HG03558 (cell line): ENCODE measurements around the gene PKMYT1.

Experiments used
- ATAC-seq: cut with Tn5 transposase; IDR thresholded peaks from one replicate; pipeline ENCODE4 v1.9.1; 2021; ENCODE audit warnings: moderate number of reproducible peaks; ENCODE audit not compliant: unreplicated experiment; ENCODE audit errors: extremely low read depth

PKMYT1 gene

GRCh38 chr16:2980227-2981176 is at the start of gene PKMYT1:
Gene PKMYT1, minus strand, starts transcription at chr16:2980446. Its CDS starts 789 bp downstream, at chr16:2979657.
- peak; percentile 40 for ATAC-seq

GRCh38 chr16:3029491-3030221 is 49.4 kb upstream of the PKMYT1 start:
- no peak for ATAC-seq

- no peak for ATAC-seq
Measured at GRCh38 chr16:3028716-3029319, 48.6 kb upstream of the PKMYT1 start.

- no peak for ATAC-seq
Measured at GRCh38 chr16:3027983-3028715, 47.9 kb upstream of the PKMYT1 start.

GRCh38 chr16:3027489-3027795 is 47.2 kb upstream of the PKMYT1 start:
- no peak for ATAC-seq

- no peak for ATAC-seq
Measured at GRCh38 chr16:3026609-3027488, 46.6 kb upstream of the PKMYT1 start.

- ATAC-seq: no peak
Measured at GRCh38 chr16:3026003-3026378, 45.7 kb upstream of the PKMYT1 start.

- ATAC-seq: no peak
Measured at GRCh38 chr16:3025032-3026002, 45.1 kb upstream of the PKMYT1 start.

GRCh38 chr16:3023669-3024478 is 43.6 kb upstream of the PKMYT1 start, which contains the start of the genes HCFC1R1 and THOC6:
Gene HCFC1R1, minus strand, starts transcription at chr16:3023942. Its CDS starts 1 bp downstream, at chr16:3023941.
Gene THOC6, plus strand, starts transcription at chr16:3024035. Its CDS starts 292 bp downstream, at chr16:3024327.
- peak; percentile 47 for ATAC-seq

GRCh38 chr16:3023415-3023668 is 43.1 kb upstream of the PKMYT1 start:
- no peak for ATAC-seq

GRCh38 chr16:3022684-3023414 is 42.6 kb upstream of the PKMYT1 start:
- ATAC-seq: no peak

- no peak for ATAC-seq
Measured at GRCh38 chr16:3022208-3022683, 42.0 kb upstream of the PKMYT1 start.

GRCh38 chr16:3021449-3022207 is 41.4 kb upstream of the PKMYT1 start:
- ATAC-seq: no peak

- no peak for ATAC-seq
Measured at GRCh38 chr16:3020604-3021448, 40.6 kb upstream of the PKMYT1 start.

GRCh38 chr16:3020247-3020603 is 40.0 kb upstream of the PKMYT1 start, which contains the start of gene TNFRSF12A:
Gene TNFRSF12A, plus strand, starts transcription at chr16:3020368. Its CDS starts 30 bp downstream, at chr16:3020398.
- no peak for ATAC-seq
